Activated CD4-positive, CD25-positive, alpha-beta regulatory T cell (primary cell): ENCODE results near the gene RAB42.
"Not testable (repeated sequence)": the region's sequence is repeated elsewhere in the genome, so short reads cannot be mapped to it uniquely, and the experiment has no call there.

Experiments
- DNase-seq, 4 experiments: peaks; one replicate each; lab custom pipeline; 2025; lab: John Stamatoyannopoulos, UW

The RAB42 gene

DNA sequence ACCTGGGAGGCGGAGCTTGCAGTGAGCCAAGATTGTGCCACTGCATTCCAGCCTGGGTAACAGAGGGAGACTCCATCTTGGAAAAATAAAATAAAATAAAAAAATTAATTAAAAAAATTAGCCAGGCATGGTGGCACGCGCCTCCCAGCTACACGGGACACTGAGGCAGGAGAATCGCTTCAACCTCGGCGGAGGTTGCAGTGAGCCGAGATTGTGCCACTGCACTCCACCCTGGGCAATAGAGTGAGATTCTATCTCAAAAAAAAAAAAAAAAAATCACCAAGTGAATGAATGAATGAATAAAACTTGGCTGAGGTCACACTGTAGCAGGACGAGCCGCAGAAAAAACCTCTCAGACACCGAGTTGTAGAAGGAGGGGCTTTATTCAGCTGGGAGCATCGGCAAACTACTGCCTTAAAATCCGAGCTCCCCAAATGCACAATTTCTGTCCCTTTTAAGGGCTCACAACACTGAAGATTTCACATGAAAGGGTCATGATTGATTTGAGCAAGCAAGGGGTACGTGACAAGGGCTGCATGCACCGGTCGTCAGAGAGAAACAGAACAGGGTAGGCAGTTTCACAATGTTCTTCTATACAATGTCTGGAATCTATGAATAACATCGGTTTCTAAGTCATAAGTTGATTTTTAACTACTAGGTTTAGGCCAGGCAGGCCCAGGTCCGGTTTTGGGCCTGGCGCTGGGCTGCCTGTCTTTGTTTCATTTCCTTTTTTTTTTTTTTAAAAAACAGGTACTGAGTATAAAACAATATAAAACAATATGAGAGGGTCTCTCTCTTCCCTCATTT, 5.3 kb upstream of the RAB42 start:
- not testable (repeated sequence) for DNase-seq

DNA sequence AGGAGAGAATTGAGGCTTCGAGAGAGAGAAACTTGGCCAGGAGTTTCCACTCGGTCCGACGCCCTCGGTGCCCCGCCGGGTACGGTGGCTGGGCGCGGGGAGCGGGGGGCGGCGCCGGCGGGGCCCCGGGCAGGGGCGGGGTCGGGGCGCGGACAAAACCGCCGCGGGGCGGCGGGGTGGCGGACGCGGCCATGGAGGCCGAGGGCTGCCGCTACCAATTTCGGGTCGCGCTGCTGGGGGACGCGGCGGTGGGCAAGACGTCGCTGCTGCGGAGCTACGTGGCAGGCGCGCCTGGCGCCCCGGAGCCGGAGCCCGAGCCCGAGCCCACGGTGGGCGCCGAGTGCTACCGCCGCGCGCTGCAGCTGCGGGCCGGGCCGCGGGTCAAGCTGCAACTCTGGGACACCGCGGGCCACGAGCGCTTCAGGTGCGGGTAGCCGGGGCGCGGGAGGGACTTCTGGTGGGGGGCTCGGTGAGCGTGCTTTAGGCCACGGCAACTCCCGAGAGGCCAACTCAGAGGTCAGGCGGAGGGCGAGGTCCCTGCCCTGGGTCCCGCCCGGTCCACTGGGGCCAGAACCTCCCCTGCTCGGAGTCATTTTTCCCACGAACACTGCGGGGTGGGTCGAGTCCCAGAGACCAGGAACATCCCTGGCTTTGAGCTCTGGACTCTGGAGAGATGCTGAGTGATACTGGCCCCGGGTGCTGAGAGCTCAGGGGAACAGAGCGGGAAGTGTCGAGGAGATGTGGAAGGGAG, 431 bp downstream of the RAB42 start:
- no peak for DNase-seq

DNA sequence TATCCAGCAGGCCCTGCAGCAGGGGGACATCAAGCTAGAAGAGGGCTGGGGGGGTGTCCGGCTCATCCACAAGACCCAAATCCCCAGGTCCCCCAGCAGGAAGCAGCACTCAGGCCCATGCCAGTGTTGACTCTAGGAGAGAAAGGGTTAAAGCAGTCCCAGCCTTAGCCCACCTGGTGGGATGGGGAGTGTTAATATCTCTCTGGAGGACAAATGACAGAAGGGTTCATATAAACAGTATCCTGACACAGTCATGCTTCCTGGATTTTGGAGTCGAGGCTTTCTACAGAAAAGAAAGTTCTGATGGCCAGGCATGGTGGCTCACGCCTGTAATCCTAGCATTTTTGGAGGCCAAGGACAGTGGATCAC, 1.9 kb downstream of the RAB42 start:
- DNase-seq, result not testable (repeated sequence)

DNA sequence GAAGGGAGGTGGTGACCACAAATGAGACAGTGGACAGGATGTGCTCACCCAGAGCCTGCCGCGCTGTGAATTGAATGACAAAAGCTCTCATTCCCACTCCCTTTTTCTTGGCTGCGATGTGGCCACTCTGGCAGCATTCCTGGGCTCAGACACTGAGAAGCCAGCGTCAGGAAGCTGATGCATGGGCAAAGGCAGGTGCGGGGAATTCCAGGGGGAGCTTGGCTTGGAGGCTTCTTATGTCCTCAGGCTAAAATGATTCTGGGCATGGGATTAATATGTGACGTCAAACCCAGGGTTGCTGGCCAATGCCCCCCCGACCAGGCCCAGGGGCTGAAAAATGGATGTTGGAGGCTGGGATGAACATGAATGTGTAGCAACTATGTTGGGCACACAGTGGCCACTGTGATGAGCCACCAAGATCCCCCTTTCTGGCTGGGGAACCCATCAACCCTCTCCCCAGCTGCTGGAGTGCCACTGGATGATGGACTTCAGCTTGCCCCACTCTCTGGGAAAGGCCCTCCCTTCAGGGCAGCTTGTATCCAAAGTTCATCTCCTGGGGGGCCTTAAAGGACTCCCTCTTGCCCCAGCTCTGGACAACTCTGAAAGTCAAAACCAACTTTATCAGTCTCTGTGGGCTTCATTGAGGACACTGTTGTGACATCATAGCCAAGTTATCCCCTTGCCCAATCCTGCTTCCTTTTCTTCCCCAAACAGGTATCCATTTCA, 2.8 kb downstream of the RAB42 start:
- DNase-seq, result not testable (repeated sequence)

DNA sequence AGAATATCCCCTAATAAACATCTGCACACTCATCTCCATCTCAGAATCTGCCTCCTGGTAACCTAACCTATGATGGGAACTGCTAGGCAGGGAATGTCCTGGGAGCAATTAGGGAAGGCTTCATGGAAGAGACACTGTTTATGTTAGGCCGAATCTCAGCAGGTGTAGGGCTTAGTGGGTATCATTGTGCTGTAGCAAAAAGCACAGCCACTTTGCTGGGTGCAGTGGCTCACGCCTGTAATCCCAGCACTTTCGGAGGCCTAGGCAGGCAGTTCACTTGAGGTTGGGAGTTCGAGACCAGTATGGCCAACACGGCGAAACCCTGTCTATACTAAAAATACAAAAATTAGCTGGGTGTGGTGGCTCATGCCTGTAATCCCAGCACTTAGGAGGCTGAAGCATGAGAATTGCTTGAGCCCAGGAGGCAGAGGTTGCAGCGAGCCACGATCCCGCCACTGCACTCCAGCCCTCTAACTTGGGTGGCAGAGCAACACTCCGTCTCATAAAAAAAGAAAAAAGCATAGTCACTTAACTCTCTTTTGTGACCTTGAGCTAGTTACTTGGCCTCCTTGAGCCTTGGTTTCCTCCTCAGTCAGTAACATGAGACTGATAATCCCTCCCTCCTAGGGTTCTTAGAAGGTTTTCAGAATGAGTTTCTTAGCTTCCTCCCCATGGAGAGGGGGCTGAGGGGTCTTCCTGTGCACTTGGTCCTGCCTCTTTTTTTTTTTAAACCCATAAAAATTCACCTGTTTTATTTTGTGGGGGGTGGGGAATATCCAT, 3.5 kb downstream of the RAB42 start:
- no peak for DNase-seq

DNA sequence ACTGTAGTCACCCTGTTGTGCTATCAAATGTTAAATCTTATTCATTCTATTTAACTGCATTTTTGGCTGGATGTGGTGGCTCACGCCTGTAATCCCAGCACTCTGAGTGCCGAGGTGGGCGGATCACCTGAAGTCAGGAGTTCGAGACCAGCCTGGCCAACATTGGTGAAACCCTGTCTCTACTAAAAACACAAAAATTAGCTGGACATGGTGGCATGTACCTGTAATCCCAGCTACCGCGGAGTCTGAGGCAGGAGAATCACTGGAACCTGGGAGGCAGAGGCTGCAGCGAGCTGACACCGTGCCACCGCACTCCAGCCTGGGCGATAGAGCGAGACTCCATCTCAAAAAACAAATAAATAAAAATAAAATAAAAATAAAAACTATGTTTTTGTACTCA, 4.2 kb downstream of the RAB42 start:
- not testable (repeated sequence) for DNase-seq

DNA sequence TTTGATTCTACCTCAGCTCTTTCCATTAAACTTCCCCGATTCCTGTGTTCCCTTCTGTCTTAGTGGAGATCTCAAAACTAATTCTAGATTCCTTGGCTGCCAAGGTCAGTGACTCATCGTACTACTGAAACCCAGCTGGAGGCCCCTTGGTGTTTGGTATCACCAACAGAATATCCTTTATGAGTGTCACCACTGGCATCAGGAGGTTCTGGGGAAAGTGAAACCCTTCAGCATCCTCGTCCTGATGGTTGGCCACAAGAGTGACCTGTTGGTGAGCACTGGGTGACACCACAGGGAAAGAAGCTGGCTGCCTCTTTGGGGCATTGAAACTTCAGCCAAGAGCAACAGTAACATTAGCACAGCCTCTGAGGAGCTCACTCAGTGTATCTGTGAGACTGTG, 9.6 kb downstream of the RAB42 start:
- DNase-seq, result no peak

DNA sequence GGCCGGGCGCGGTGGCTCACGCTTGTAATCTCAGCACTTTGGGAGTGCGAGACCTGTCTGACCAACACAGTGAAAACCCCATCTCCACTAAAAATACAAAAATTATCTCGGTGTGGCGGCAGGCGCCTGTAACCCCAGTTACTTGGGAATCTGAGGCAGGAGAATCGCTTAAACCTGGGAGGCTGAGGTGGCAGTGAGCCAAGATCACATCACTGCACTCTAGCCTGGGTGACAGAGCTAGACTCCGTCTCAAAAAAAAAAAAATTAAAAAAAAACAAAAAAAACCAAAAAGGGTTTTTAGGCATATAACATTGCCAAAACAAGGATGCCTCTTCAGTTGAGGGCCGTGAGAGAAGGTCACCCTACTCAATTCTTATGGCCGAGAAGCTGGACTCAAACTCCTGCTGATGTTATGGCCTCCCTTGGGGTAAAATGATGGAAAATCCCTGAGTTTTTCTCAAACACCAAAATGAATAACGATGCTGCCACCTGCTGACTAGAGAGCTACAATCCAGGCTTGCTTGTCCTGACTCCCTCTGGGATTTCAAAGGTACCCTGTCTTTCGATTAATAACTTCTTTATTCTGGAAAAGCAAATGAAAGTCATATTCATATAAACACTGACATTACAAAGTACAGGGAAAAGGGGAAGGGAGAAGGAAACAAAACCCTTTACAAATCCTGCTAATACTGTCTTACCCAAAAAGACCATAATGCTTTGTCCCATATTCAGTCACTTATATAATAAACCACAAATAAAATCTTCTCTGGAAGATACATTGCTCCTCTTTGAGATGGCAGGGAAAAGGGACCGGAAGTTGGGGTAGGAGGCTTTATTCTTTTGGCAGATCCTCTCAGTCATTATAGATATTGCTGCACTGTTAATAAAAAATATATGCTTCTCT, 10.7 kb downstream of the RAB42 start:
- DNase-seq, result no peak

DNA sequence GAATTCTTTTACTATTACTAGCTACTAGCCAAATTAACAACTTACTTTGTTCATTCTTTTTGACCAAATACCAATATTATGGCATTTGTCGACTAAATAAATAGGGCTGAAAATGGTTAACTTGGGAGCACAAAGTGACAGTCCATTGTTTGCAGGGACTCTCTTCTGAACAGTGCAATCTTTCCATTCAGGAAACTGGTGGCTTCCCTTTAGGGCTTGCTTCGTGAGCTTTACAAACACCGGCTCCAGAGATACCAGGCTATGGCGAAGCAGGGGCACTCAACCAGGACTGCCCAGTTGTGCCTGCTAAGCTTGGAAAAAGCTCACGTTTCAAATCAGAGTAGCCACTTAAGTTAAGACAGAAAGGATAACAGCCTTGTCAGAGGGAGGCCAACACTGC, 12.3 kb downstream of the RAB42 start:
- DNase-seq, result no peak

DNA sequence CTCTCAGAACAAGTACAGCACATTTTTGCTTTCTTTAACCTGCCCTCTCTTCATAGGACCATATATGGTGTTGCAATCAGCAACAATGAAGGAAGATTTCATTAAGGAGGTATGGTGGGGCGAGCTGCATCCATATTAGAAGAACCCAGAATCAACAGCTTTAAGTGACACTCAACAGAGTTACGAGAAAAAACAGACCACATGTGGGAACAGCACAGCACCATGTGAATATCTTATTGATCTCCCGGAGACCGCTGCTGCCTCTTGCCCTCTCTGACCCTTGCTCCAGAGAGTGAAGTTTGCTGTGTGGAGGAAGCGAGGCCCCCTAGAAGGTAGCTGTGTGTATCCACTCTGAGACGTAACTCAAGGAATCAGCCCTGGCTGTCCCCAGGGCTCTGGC, 12.9 kb downstream of the RAB42 start:
- DNase-seq, result no peak

DNA sequence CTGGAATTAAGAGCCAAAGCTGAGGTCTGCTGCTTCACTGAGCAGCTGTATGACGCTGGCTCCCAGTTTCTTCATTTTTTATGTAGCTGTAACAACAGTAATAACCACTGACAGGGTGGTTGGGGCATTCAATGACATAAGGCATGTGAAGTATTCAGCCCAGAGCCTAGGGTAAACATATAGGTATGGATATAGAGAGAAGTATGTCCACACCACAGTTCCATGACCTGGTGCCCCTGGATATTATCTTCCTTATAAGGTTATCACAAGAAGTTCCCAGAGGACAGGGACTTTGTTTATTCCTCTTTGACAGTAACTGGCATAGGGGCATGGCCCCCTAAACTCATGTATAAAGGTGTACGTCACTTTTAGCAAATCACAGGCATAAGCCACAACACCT, 14.7 kb downstream of the RAB42 start:
- no peak for DNase-seq

DNA sequence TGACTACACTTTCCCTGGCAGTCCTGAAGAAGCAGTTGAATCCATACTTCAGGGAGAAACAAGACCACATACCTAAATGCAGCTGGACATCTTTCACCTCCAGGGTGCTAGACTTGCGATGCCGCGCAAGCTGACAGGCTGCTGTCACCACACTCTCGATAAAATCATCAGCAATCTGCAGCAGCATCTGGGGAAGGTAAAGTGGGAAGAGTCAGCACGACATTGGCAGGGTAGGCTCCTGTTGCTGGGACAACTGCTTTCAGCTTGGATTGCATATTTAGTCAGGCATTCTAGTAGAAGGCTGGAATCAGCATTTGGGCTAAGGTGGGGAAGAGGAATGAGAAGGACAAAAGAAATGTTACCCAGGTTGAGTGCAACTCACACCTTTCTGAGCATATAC, 21.1 kb downstream of the RAB42 start:
- DNase-seq, result no peak

DNA sequence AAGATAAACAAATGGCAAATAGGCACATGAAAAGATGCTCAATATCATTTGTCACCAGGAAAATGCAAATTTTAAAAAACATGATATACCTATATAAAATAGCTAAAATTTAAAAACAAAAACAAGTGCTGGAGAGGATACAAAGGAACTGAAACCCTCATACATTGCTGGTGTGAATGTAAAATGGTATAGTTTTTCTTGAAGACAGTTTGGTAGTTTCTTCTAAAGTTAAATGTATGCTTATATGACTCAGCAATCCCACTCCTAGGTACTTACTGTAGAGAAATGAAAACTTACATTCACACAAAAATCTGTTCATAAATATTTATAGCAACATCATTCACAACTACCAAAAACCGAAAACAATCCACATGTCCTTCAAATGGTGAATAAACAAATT, 39.6 kb downstream of the RAB42 start:
- no peak for DNase-seq

DNA sequence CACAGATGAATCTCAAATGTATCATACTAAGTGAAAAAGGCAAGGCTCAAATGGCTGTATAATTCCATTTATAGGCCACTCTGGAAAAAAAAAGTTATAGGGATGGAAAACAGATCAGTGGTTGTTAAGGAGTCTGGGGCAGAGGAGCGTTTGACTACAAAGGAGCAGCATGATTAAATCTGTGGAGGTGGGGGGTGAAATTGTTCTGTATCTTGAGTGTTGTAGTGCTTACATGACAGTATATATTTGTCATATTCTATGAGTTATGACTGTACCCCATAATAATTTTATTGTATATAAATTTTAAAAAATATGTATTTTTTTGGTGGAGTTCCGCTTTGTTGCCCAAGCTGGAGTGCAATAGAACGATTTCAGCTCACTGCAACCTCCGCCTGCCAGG, 40.5 kb downstream of the RAB42 start:
- no peak for DNase-seq

DNA sequence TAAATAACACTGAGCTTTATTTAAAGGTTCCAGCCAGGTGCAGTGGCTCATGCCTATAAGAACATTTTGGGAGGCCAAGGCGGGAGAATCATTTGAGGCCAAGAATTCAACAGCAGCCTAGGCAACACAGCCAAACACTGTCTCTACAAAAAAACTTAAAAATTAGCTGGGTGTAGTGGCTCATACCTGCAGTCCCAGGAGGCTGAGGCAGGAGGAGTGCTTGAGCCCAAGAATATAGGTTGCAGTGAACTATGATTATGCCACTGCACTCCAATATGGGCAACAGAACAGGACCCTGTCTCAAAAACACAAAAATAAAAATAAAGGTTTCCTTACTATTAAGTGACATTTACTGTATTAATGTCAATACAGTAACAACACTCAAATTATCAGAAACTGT, 48.7 kb downstream of the RAB42 start:
- DNase-seq, result no peak

DNA sequence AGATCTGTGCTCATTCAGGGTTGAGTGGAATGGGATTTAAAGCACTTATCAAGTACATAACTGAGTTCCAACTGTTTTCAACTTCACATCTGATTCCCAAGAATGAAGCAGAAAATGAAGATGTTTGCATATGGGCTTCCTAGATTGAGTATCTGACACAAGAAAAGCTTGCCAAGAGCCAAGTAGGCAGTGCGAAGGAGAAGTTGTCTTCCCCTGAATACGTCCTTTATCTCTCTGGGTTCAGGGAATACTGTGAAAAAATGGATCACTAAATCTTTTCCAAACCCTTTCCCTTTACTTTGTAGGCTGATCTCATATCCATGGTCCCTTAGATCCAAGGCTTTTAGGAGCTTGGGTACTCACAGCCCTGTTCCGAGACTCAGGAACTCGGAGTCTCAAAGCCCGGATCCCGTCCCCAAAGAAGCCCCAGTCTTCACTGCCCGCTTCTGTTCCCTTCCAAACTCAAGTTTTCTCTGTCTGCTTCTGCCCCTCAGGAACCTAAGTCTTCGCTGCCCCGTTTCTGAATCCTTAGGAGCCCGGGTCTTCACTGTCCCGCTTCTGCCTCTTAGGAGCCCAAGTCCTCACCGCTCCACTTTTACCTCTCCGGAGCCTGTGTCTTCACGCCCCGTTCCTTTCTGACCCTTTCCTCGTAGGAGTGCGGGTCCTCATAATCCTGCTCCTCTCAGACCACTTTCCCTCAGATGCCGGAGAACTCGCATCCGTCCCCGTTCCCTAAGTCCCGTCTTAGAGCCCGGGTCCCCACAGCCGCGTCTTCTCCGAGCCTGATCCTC, 50.2 kb downstream of the RAB42 start:
- DNase-seq, result no peak

DNA sequence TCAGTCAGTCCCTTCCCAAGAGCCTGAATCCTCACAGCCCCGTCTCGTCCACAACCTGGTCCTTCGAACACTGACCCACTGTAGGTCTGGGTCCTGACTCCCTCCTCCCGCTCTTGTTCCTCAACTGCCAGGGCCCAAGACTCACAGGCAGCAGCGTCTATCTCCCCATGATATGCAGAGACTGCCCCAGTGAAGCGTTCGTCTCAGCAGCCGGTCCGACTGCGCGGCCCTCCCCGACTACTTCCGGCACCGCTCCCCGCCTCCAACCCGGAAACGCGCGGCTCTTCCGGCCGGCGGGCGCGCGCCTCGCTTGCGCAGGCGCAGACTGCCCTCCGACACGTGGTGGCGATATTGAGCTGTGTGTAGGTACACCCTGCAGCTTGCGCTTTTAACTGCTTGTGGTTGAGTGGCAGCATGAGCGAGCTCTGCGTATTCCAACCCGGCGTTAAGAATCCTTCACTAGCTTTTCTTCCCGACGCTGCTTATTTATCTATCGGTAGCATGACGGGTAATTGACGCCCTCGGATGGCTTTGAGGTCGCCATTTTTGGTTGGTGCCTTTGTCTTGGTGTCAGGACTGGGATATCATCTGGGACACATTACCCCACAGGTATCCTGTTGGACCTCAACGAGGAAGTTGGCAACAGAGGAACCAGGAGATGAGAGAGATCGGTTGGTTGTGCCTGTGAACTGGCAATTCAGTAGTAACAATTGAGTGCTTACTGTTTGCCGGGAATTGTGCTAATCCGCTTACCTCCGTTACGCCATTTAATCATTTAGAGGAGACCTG, 51.0 kb downstream of the RAB42 start, which contains the start of gene TAF12:
Gene TAF12, minus strand, starts transcription at position 221 of the 789 bp plus-strand sequence. CDS start 20,986 bp downstream, outside the sequence.
- DNase-seq, result peak; percentile 72 to 85 (median 84)

DNA sequence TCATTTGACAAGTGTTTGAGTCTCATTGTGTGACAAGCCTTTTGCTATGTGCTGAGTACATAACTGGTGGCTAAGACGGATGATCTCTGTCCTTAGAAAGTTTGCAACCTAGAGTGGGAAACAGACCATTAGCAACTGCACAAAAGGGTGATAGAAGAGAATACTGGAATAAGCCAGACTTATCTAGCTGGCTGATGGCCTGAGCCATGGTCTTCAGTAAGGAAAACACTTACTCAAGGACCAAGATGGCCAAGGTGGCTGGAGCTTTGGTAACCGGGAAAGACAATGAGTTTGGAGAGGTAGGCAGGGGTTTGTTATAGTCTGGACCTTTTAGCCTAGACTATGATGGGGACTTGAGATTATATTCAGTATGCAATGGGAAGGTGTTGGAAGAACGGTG, 52.4 kb downstream of the RAB42 start:
- DNase-seq, result no peak
